ENCODE results near the gene GM2A.

The GM2A gene

GRCh38 chr5:151252762-151253604, at the start of gene GM2A:
Gene GM2A, plus strand, starts transcription at chr5:151253185. Its CDS starts 32 bp downstream, at chr5:151253217.
- peak; percentile 95 for DNase-seq (ENCODE audit: low read depth)

- DNase-seq (ENCODE audit: low read depth) = no peak
Measured at GRCh38 chr5:151204051-151204450, 48.9 kb upstream of the GM2A start.

GRCh38 chr5:151205411-151205810, 47.6 kb upstream of the GM2A start:
- no peak for DNase-seq (ENCODE audit: low read depth)

- no peak for DNase-seq (ENCODE audit: low read depth)
Measured at GRCh38 chr5:151208481-151208914, 44.5 kb upstream of the GM2A start.

GRCh38 chr5:151212406-151212798, 40.6 kb upstream of the GM2A start:
- DNase-seq (ENCODE audit: low read depth) = no peak

GRCh38 chr5:151213803-151214613, 39.0 kb upstream of the GM2A start:
- peak; percentile 61 for DNase-seq (ENCODE audit: low read depth)

GRCh38 chr5:151214614-151215545, 38.1 kb upstream of the GM2A start:
- no peak for DNase-seq (ENCODE audit: low read depth)

- DNase-seq (ENCODE audit: low read depth) = no peak
Measured at GRCh38 chr5:151215546-151215880, 37.5 kb upstream of the GM2A start.

- DNase-seq (ENCODE audit: low read depth) = no peak
Measured at GRCh38 chr5:151216781-151217180, 36.2 kb upstream of the GM2A start.

GRCh38 chr5:151218177-151218576, 34.8 kb upstream of the GM2A start:
- no peak for DNase-seq (ENCODE audit: low read depth)

- DNase-seq (ENCODE audit: low read depth) = no peak
Measured at GRCh38 chr5:151219138-151219537, 33.8 kb upstream of the GM2A start.

- no peak for DNase-seq (ENCODE audit: low read depth)
Measured at GRCh38 chr5:151219789-151220188, 33.2 kb upstream of the GM2A start.

GRCh38 chr5:151221574-151221973, 31.4 kb upstream of the GM2A start:
- DNase-seq (ENCODE audit: low read depth) = no peak

GRCh38 chr5:151222054-151222789, 30.8 kb upstream of the GM2A start:
- DNase-seq (ENCODE audit: low read depth) = no peak

- no peak for DNase-seq (ENCODE audit: low read depth)
Measured at GRCh38 chr5:151222790-151223446, 30.1 kb upstream of the GM2A start.

- DNase-seq (ENCODE audit: low read depth) = no peak
Measured at GRCh38 chr5:151223447-151224264, 29.3 kb upstream of the GM2A start, which contains the start of gene CCDC69. Gene CCDC69, minus strand, starts transcription at chr5:151224092. Its CDS starts 122 bp downstream, at chr5:151223970.

- no peak for DNase-seq (ENCODE audit: low read depth)
Measured at GRCh38 chr5:151224372-151224771, 28.6 kb upstream of the GM2A start.

GRCh38 chr5:151225071-151225470, 27.9 kb upstream of the GM2A start:
- DNase-seq (ENCODE audit: low read depth) = no peak

GRCh38 chr5:151225475-151225874, 27.5 kb upstream of the GM2A start:
- DNase-seq (ENCODE audit: low read depth) = no peak

GRCh38 chr5:151227918-151228447, 25.0 kb upstream of the GM2A start:
- DNase-seq (ENCODE audit: low read depth) = no peak

All from stimulated activated CD8-positive, alpha-beta memory T cell treated with anti-CD3 and anti-CD28 coated beads, Interleukin-7, amount 100 ng/mL, for 24 hours (primary cell).